ENCODE data around the gene CNOT4.

Gene CNOT4

GRCh38 chr7:135392701-135393100 lies 117.2 kb downstream of the CNOT4 start:
- H3K27ac ChIP-seq (replicated peaks): no peak overlapping the region
- H3K27me3 ChIP-seq (ENCODE audit: insufficient read depth, poor library complexity, severe bottlenecking): no peaks in the 10 kb centered on the region
- no peak overlapping the region for H3K4me3 ChIP-seq (replicated peaks; ENCODE audit: insufficient read depth, low read length)
- DNase-seq (ENCODE audit: low read depth in 1 of 2, low spot score in 1 of 2): no peak
- TF ChIP-seq POLR2AphosphoS5 (IDR thresholded peaks at IDR 0.05; ENCODE audit: low read depth) (no peak), GABPA (IDR thresholded peaks at IDR 0.05; ENCODE audit: low read depth) (no peak), SPI1 (IDR thresholded peaks at IDR 0.05; ENCODE audit: borderline replicate concordance, low read depth) (no peak), REST (IDR thresholded peaks at IDR 0.05; ENCODE audit: insufficient replicate concordance, low read depth) (no peak), CTCF (IDR thresholded peaks at IDR 0.05; ENCODE audit: insufficient read depth, low read length) (no peak)

- Histone ChIP-seq H3K4me3 (replicated peaks; ENCODE audit: insufficient read depth, low read length) (no peak overlapping the region), H3K27me3 (ENCODE audit: insufficient read depth, poor library complexity, severe bottlenecking) (no peaks in the 10 kb centered on the region), H3K27ac (replicated peaks) (no peak overlapping the region)
- DNase-seq (ENCODE audit: low read depth in 1 of 2, low spot score in 1 of 2): no peak
- TF ChIP-seq CTCF (IDR thresholded peaks at IDR 0.05; ENCODE audit: insufficient read depth, low read length) (no peak), GABPA (IDR thresholded peaks at IDR 0.05; ENCODE audit: low read depth) (no peak), POLR2AphosphoS5 (IDR thresholded peaks at IDR 0.05; ENCODE audit: low read depth) (no peak), REST (IDR thresholded peaks at IDR 0.05; ENCODE audit: insufficient replicate concordance, low read depth) (no peak), SPI1 (IDR thresholded peaks at IDR 0.05; ENCODE audit: borderline replicate concordance, low read depth) (no peak)
These were observed 118.4 kb downstream of the CNOT4 start for GRCh38 chr7:135391514-135391913.

GRCh38 chr7:135390829-135391228 lies 119.1 kb downstream of the CNOT4 start:
- H3K27me3 ChIP-seq (ENCODE audit: insufficient read depth, poor library complexity, severe bottlenecking): no peaks in the 10 kb centered on the region
- DNase-seq (ENCODE audit: low read depth in 1 of 2, low spot score in 1 of 2): no peak
- TF ChIP-seq GABPA (IDR thresholded peaks at IDR 0.05; ENCODE audit: low read depth): no peak
- TF ChIP-seq CTCF (IDR thresholded peaks at IDR 0.05; ENCODE audit: insufficient read depth, low read length): no peak
- no peak for TF ChIP-seq POLR2AphosphoS5 (IDR thresholded peaks at IDR 0.05; ENCODE audit: low read depth)
- no peak for TF ChIP-seq REST (IDR thresholded peaks at IDR 0.05; ENCODE audit: insufficient replicate concordance, low read depth)
- no peak for TF ChIP-seq SPI1 (IDR thresholded peaks at IDR 0.05; ENCODE audit: borderline replicate concordance, low read depth)
- no peak overlapping the region for H3K4me3 ChIP-seq (replicated peaks; ENCODE audit: insufficient read depth, low read length)
- H3K27ac ChIP-seq (replicated peaks): no peak overlapping the region
